ENCODE measurements around the gene RARB. TPM values are rescaled to one million over a fixed set of nuclear protein-coding genes. Genes with fewer than 3 reads are reported as not detected.

RARB gene
- total RNA-seq, 1 donor from 2014 or later = not detected

- no peak overlapping the region for H3K4me3 Mint-ChIP-seq (ENCODE audit: unreplicated experiment)
- peaks cover 3% of the 10 kb centered on the region for H3K4me1 Mint-ChIP-seq (ENCODE audit: unreplicated experiment)
- H3K36me3 Mint-ChIP-seq (ENCODE audit: low read depth, unreplicated experiment) = no peaks in the 10 kb centered on the region
- TF ChIP-seq, protein P1, sequence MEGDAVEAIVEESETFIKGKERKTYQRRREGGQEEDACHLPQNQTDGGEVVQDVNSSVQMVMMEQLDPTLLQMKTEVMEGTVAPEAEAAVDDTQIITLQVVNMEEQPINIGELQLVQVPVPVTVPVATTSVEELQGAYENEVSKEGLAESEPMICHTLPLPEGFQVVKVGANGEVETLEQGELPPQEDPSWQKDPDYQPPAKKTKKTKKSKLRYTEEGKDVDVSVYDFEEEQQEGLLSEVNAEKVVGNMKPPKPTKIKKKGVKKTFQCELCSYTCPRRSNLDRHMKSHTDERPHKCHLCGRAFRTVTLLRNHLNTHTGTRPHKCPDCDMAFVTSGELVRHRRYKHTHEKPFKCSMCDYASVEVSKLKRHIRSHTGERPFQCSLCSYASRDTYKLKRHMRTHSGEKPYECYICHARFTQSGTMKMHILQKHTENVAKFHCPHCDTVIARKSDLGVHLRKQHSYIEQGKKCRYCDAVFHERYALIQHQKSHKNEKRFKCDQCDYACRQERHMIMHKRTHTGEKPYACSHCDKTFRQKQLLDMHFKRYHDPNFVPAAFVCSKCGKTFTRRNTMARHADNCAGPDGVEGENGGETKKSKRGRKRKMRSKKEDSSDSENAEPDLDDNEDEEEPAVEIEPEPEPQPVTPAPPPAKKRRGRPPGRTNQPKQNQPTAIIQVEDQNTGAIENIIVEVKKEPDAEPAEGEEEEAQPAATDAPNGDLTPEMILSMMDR (IDR thresholded peaks at IDR 0.05; ENCODE audit: unreplicated experiment) = no peak
- peak overlapping the region; percentile 1 for H3K27ac Mint-ChIP-seq (ENCODE audit: unreplicated experiment)
- H3K27me3 Mint-ChIP-seq (ENCODE audit: unreplicated experiment) = no peaks in the 10 kb centered on the region
- H3K9me3 Mint-ChIP-seq (ENCODE audit: unreplicated experiment) = no peaks in the 10 kb centered on the region
- DNase-seq (ENCODE audit: low spot score) = no peak
These were observed 51.1 kb downstream of the RARB start for GRCh38 chr3:25478964-25479726.

DNA sequence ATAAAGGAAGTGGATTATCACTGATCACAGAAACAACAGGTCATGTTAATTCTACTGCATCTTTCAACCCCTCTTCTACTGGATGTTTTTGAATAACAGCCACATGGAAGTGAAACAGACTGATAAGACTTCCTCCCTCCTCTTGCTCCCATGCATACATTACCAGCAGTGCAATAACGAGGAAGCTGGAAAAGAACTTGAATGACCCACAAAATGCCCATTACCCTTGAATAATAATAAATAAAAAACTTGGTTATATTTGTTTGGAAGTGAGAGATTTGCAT, 51.6 kb downstream of the RARB start:
- Mint-ChIP-seq H3K27ac (ENCODE audit: unreplicated experiment) (no peak overlapping the region), H3K4me1 (ENCODE audit: unreplicated experiment) (peaks cover 3% of the 10 kb centered on the region), H3K9me3 (ENCODE audit: unreplicated experiment) (no peaks in the 10 kb centered on the region), H3K36me3 (ENCODE audit: low read depth, unreplicated experiment) (no peaks in the 10 kb centered on the region), H3K27me3 (ENCODE audit: unreplicated experiment) (no peaks in the 10 kb centered on the region), H3K4me3 (ENCODE audit: unreplicated experiment) (no peak overlapping the region)
- TF ChIP-seq, protein P1 (IDR thresholded peaks at IDR 0.05; ENCODE audit: unreplicated experiment) = no peak
- no peak for DNase-seq (ENCODE audit: low spot score)

DNA sequence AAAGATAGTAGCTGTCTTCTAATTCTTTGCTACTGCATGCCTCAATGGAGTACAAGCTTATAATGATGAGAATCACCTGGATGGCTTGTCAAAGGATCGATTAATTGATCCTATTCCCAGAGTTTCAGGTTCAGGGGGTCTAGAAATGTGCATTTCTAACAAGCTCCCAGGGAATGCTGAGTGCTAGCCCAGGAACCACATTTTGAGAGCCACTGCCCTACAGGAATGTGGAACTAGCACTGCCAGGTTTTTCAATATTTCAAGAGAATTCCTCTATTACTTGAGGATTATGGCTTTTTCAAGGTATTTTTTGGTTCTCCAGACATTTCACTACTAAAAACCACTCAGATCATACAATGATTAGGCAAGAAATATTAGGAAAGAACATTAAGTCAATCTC, 52.7 kb downstream of the RARB start:
- no peaks in the 10 kb centered on the region for H3K36me3 Mint-ChIP-seq (ENCODE audit: low read depth, unreplicated experiment)
- H3K27ac Mint-ChIP-seq (ENCODE audit: unreplicated experiment) = no peak overlapping the region
- no peaks in the 10 kb centered on the region for H3K9me3 Mint-ChIP-seq (ENCODE audit: unreplicated experiment)
- no peak overlapping the region for H3K4me3 Mint-ChIP-seq (ENCODE audit: unreplicated experiment)
- H3K27me3 Mint-ChIP-seq (ENCODE audit: unreplicated experiment) = peaks cover 2% of the 10 kb centered on the region
- H3K4me1 Mint-ChIP-seq (ENCODE audit: unreplicated experiment) = peaks cover 3% of the 10 kb centered on the region
- DNase-seq (ENCODE audit: low spot score) = no peak
- TF ChIP-seq, protein P1 (IDR thresholded peaks at IDR 0.05; ENCODE audit: unreplicated experiment) = no peak

DNA sequence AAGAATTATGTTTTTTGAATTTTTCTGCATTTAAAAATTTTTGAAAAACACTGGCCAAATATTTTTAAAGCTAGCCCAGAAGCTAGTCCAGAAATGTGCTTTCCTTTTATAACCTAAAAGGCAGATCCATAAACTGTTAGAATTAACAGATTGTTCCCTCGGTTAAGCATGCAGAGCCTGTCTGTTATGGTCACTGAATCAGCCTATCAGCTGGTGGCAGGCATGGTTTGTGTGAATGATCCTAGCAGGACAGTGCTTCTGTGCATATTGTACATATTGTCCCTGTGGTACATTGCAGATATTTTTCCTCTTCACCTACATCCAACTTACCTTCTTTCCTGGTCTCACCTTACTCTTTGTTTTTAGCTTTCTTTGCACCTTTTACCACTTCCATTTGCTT, 53.3 kb downstream of the RARB start:
- Mint-ChIP-seq H3K36me3 (ENCODE audit: low read depth, unreplicated experiment) (no peaks in the 10 kb centered on the region), H3K27ac (ENCODE audit: unreplicated experiment) (no peak overlapping the region), H3K4me3 (ENCODE audit: unreplicated experiment) (no peak overlapping the region), H3K9me3 (ENCODE audit: unreplicated experiment) (no peaks in the 10 kb centered on the region), H3K4me1 (ENCODE audit: unreplicated experiment) (peaks cover 3% of the 10 kb centered on the region), H3K27me3 (ENCODE audit: unreplicated experiment) (peaks cover 2% of the 10 kb centered on the region)
- DNase-seq (ENCODE audit: low spot score) = no peak
- TF ChIP-seq, protein P1 (IDR thresholded peaks at IDR 0.05; ENCODE audit: unreplicated experiment) = no peak

DNA sequence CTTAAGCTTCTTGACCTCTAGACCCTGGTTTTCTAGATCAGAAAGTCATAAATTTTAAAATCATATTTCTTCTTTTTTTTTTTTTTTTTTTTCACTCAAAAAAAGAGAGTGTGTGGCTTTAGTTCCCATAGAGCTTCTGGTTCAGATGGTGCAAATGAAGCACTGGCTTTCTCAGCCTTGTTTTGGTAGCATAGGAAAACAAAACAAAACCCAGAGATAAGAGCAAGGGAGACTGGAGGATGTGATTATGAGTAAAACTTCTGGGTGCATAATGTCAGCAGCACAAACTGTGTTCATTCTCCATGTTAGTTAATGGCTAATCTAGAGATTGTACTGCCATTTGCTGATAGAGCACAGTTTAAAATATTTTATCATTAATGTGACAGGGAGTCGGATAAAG, 55.4 kb downstream of the RARB start:
- H3K27me3 Mint-ChIP-seq (ENCODE audit: unreplicated experiment) = peaks cover 2% of the 10 kb centered on the region
- no peak for DNase-seq (ENCODE audit: low spot score)
- H3K27ac Mint-ChIP-seq (ENCODE audit: unreplicated experiment) = no peak overlapping the region
- peaks cover 3% of the 10 kb centered on the region for H3K4me1 Mint-ChIP-seq (ENCODE audit: unreplicated experiment)
- no peak overlapping the region for H3K4me3 Mint-ChIP-seq (ENCODE audit: unreplicated experiment)
- no peaks in the 10 kb centered on the region for H3K9me3 Mint-ChIP-seq (ENCODE audit: unreplicated experiment)
- TF ChIP-seq, protein P1 (IDR thresholded peaks at IDR 0.05; ENCODE audit: unreplicated experiment) = no peak
- H3K36me3 Mint-ChIP-seq (ENCODE audit: low read depth, unreplicated experiment) = no peaks in the 10 kb centered on the region

Measured in endothelial cell (in vitro differentiated cells).